Cardiac fibroblast (primary cell): ENCODE measurements around the gene MBNL2.

ENCODE experiments used
- DNase-seq, 2 donors: peaks; one replicate each; pipeline versions ENCODE4 v3.0.0 to v3.0.0-alpha.2; 2010; ENCODE audit warnings: low read depth in 2 of 2
- H3K4me3 ChIP-seq, 2 donors: replicated peaks in 1 of 2; 1 replicate in 1 of 2; 2 replicates in 1 of 2; pipeline ENCODE4 v1.5.1; 2011; ENCODE audit warnings: low read depth in 2 of 2, low read length in 2 of 2, mild to moderate bottlenecking in 2 of 2, moderate library complexity in 1 of 2
- CTCF ChIP-seq: IDR thresholded peaks from one replicate; pipeline ENCODE4 v1.5.1; 2011; ENCODE audit warnings: low read depth, mild to moderate bottlenecking, low read length, inconsistent platforms

MBNL2 gene

GRCh38 chr13:97281028-97281427 lies 58.9 kb downstream of the MBNL2 start:
- H3K4me3 ChIP-seq = no peak overlapping the region
- TF ChIP-seq CTCF = no peak
- no peak for DNase-seq

- TF ChIP-seq CTCF = no peak
- H3K4me3 ChIP-seq = no peak overlapping the region
- DNase-seq = no peak
These were observed 60.6 kb downstream of the MBNL2 start for GRCh38 chr13:97282705-97283104.

GRCh38 chr13:97283888-97284287 lies 61.8 kb downstream of the MBNL2 start:
- TF ChIP-seq CTCF = no peak
- no peak overlapping the region for H3K4me3 ChIP-seq
- no peak for DNase-seq

GRCh38 chr13:97284558-97284957 lies 62.4 kb downstream of the MBNL2 start:
- no peak for TF ChIP-seq CTCF
- H3K4me3 ChIP-seq = no peak overlapping the region
- DNase-seq = peak; percentile 26 to 61

GRCh38 chr13:97285221-97285955 lies 63.3 kb downstream of the MBNL2 start:
- DNase-seq = no peak
- TF ChIP-seq CTCF = no peak
- H3K4me3 ChIP-seq = no peak overlapping the region

GRCh38 chr13:97286317-97287046 lies 64.3 kb downstream of the MBNL2 start:
- no peak for DNase-seq
- TF ChIP-seq CTCF = no peak
- H3K4me3 ChIP-seq = no peak overlapping the region
